ENCODE results near the gene PNMT. TPM values are rescaled to one million over a fixed set of nuclear protein-coding genes. Genes with fewer than 3 reads are reported as not detected.

The PNMT gene
- total and polyA plus RNA-seq, 2 of the 8 experiments (the other 6 are each of a cell fraction or from before 2014, with no cell fraction given), result 5.6 to 10.9 TPM

- no peak for TF ChIP-seq CEBPB (IDR thresholded peaks at IDR 0.05; ENCODE audit: low read depth, low read length)
- no peak for TF ChIP-seq NANOG (IDR thresholded peaks at IDR 0.05; ENCODE audit: insufficient read depth, low read depth, low read length, poor library complexity, severe bottlenecking)
- no peak for TF ChIP-seq NRF1 (IDR thresholded peaks at IDR 0.05; ENCODE audit: low read depth, low read length)
- TF ChIP-seq RBBP5 (IDR thresholded peaks at IDR 0.05; ENCODE audit: borderline replicate concordance, low read depth, low read length), result peak; percentile 57; the same call in 1 of the 2 replicates
- no peak for TF ChIP-seq CTCF (IDR thresholded peaks at IDR 0.05; ENCODE audit: control extremely low read depth in 1 of 3, insufficient read depth in 1 of 3, low read depth in 1 of 3, low read length in 3 of 3)
- TF ChIP-seq BRCA1 (IDR thresholded peaks at IDR 0.05; ENCODE audit: low read depth, low read length), result no peak
- TF ChIP-seq KDM5A (IDR thresholded peaks at IDR 0.05; ENCODE audit: low read length), result no peak
- TF ChIP-seq TCF12 (IDR thresholded peaks at IDR 0.05; ENCODE audit: low read depth, low read length), result no peak
- TF ChIP-seq FOSL1 (IDR thresholded peaks at IDR 0.05; ENCODE audit: insufficient read depth, low read depth, low read length), result no peak
- TF ChIP-seq ASH2L (IDR thresholded peaks at IDR 0.05; ENCODE audit: low read length), result peak; percentile 67
- no peak for TF ChIP-seq CTBP2 (IDR thresholded peaks at IDR 0.05; ENCODE audit: borderline replicate concordance, insufficient read depth, insufficient read length, low read length)
- TF ChIP-seq RFX5 (IDR thresholded peaks at IDR 0.05; ENCODE audit: borderline replicate concordance, low read depth, low read length), result no peak
- no peak for TF ChIP-seq RAD21 (IDR thresholded peaks at IDR 0.05 in 1 of 2, conservative IDR thresholded peaks at IDR 0.05 in 1 of 2; ENCODE audit: low read depth in 2 of 2, low read length in 2 of 2)
- TF ChIP-seq POLR2A (IDR thresholded peaks at IDR 0.05; ENCODE audit: control extremely low read depth in 1 of 2, low read depth in 2 of 2, low read length in 2 of 2), result no peak
- TF ChIP-seq RNF2 (IDR thresholded peaks at IDR 0.05; ENCODE audit: borderline replicate concordance, low read depth, low read length, missing control alignments, poor library complexity, severe bottlenecking), result peak; percentile 21
- no peak for TF ChIP-seq CHD2 (IDR thresholded peaks at IDR 0.05; ENCODE audit: low read length)
- no peak for TF ChIP-seq ATF2 (IDR thresholded peaks at IDR 0.05; ENCODE audit: low read length)
- no peak for TF ChIP-seq JUN (IDR thresholded peaks at IDR 0.05; ENCODE audit: low read depth, low read length)
- no peak for TF ChIP-seq SP2 (IDR thresholded peaks at IDR 0.05; ENCODE audit: low read length)
Observed at GRCh38 chr17:39627047-39627711, 41.1 kb upstream of the PNMT start (continued).
